Loucy (cell line): ENCODE data around the gene ZNF644.
"Not testable (repeated sequence)": the region's sequence is repeated elsewhere in the genome, so short reads cannot be mapped to it uniquely, and the experiment has no call there.

ENCODE experiments used
- CTCF ChIP-seq: fragments of 200-600 bp; sonication (generic); conservative IDR thresholded peaks from 2 replicates; pipeline ENCODE4 v1.5.1; 2014; ENCODE audit warnings: mild to moderate bottlenecking, antibody characterized with exemption, low read length
- EZH2phosphoT487 ChIP-seq: fragments of 200-600 bp; IDR thresholded peaks from 2 replicates; pipeline ENCODE4 v1.6.1; 2018; ENCODE audit warnings: antibody characterized with exemption, mild to moderate bottlenecking, moderate library complexity, borderline replicate concordance

GRCh38 chr1:91042372-91042771 lies 20.5 kb upstream of the ZNF644 start:
- TF ChIP-seq CTCF, EZH2phosphoT487: not testable (repeated sequence)
